CD4-positive, alpha-beta T cell treated with Interleukin-12 subunit alpha and Interleukin-12 subunit beta, for 1 hour (primary cell): ENCODE results near the gene LSP1.
"Not testable (repeated sequence)": the region's sequence is repeated elsewhere in the genome, so short reads cannot be mapped to it uniquely, and the experiment has no call there.

Experiments used
- DNase-seq: peaks from one replicate; pipeline ENCODE4 v3.0.0-alpha.2; 2020

The LSP1 gene, protein sequence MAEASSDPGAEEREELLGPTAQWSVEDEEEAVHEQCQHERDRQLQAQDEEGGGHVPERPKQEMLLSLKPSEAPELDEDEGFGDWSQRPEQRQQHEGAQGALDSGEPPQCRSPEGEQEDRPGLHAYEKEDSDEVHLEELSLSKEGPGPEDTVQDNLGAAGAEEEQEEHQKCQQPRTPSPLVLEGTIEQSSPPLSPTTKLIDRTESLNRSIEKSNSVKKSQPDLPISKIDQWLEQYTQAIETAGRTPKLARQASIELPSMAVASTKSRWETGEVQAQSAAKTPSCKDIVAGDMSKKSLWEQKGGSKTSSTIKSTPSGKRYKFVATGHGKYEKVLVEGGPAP

DNA sequence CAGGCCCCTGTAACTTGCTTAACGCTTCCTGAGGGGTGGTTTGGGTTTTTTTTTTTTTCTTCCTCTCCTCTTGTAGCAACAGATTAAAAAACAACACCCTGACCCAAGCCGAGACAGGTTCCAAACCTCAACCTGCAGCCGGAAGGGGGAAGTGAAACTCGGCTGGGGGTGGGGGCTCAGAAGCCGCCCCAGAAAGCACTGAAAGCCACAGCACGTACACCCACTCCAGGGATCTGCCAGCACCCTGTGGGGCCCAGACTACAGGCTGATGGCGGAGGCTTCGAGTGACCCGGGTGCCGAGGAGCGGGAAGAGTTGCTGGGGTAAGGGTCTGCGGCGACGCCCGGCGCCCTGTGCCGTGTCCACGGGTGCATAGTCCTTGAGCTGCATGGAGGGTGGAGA lies at the start of gene LSP1:
TSS of gene LSP1 (plus strand) at position 208 of the 400 bp plus-strand sequence. CDS start at position 269, 61 bp downstream.
- DNase-seq, result peak; percentile 89

DNA sequence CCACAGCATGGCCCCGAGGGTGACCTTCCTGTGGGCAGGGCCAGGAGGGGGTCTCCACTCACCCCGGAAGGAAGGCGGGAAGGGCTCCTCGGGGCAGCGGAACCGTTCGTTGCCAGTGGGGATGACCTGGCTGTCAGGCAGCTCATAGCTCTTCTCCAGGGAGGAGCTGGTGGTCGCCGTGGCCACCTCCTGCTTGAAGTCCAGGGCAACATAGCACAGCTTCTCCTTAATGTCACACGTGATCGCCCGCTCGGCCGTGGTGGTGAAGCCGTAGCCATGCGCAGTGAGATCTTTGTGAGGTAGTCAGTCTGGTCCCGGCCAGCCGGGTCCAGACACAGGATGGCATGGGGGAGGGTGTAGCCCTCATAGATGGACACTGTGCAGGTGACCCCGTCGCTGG lies 49.6 kb upstream of the LSP1 start:
- no peak for DNase-seq

DNA sequence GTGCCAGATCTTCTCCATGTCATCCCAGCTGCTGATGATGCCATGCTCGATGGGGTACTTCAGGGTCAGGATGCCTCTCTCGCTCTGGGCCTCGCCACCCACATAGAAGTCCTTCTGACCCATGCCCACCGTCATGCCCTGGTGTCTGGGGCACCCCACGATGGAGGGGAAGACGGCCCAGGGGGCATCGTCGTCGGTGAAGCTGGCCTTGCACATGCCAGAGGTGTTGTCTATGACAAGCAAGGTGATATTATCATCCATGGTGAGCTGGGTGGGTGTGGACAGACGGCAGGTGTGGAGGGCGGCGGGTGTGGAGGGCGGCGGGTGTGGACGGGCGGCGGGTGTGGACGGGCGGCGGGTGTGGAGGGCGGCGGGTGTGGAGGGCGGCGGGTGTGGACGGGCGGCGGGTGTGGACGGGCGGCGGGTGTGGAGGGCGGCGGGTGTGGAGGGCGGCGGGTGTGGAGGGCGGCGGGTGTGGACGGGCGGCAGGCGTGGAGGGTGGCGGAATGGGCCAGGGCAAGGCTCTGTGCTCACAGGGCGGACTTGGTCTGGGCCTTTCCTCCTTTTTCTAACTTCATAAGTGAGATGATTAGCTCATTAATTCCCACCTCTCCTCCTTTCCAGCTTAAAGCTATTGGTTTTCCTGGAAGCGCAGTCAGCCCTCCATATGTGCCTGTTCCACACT lies 48.9 kb upstream of the LSP1 start:
- not testable (repeated sequence) for DNase-seq

DNA sequence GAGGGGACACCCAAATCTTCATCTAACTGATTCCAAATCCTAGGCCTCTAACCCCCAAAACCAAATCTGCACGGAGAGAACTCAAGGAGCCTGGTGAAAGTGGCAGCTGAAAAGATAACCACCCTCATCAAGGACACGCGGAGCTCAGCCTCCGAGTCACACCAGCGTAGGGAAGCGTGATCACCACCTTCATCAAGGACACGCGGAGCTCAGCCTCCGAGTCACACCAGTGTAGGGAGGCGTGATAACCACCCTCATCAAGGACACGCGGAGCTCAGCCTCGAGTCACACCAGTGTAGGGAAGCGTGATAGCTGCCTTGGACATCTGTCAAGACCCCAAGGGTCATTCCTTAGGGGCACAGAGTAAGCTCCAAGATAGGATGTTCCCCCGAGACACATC lies 47.4 kb upstream of the LSP1 start:
- no peak for DNase-seq

DNA sequence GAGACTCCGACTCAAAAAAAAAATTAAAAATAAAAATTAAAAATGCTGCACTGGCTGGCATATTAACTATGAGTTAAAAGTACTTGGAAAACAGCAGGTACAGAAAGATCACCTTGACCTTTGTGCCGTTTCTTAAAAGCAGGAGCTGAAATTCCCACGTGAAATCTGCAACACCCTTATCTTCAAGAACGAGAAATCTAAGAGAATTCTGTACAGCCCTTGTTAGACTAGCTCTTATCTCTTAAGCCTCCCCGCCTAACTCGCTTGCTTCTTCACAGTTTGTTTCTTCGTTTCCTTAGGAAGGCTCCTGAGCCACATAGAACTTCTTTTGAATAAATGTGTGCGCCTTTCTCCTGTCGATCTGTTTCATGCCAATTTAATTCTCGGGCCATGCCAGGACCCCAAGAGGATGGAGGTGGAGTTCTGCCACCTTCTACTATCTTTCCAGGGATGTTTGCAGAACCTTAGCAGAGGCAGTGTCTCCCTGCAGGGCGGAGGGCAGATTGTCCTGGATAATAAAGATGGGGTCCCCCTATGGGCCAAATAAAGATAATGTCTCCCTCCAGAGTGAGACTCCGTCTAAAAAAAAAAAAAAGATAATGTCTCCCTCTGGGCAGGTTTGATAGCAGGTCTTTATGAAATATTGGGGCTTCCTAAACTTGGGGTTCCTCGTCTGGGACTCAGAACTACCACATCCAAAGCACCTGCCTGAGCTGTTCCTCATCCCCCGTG lies 45.5 kb upstream of the LSP1 start:
- no peak for DNase-seq

DNA sequence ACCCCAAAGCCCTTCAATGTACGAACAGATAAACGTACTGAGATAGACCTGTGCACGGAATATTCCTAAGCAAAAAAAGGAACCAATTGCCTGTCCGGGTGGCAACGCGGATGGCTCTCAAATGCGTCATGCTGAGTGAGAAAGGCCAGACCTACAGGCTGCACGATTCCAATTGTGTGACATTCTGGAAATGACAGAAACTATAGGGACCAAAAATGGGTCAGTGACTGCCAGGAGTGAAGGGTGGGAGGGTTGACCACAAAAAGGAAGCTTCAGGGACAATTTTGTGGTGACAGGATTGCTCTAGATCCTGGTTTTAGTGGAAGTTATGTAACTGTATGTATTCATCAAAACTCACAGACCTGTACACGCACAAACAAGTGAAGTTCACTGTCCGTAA lies 42.1 kb upstream of the LSP1 start:
- DNase-seq, result no peak

DNA sequence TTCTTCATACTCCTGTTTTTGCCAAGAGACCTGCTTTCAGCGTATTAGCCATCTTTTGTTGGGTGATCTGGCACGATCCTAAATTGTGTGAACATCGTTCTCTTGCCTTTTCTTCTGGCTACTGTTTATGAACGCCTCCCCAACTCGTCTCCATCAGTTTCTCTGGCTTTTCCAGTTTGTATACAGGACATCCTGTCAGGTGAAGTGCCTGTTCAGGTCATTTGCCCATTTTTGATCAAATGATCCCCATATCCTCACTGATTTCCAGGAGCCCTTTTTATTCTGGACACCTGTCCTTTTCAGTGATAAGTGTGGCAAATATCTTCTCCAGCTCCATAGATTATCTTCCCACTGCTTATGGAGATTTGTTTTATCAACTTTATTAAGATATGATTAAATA lies 40.6 kb upstream of the LSP1 start:
- no peak for DNase-seq

DNA sequence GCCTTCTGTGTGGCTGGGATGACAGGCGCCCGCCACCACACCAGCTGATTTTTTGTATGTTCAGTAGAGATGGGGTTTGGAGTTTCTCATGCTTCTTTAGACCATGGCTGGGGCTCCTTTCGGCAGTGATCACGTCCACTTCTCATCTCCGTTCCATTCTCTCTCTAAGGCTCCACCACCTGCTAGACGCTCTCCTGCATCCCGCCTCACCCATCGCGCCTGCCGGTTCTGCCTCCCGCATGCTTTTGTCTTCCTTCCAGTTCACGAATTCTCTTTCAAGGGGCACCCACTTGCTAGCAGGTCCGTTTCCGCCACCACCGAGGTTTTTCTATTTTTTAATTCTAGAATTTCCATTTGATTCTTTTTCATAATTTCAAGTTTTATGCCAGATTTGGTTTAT lies 40.1 kb upstream of the LSP1 start:
- no peak for DNase-seq

DNA sequence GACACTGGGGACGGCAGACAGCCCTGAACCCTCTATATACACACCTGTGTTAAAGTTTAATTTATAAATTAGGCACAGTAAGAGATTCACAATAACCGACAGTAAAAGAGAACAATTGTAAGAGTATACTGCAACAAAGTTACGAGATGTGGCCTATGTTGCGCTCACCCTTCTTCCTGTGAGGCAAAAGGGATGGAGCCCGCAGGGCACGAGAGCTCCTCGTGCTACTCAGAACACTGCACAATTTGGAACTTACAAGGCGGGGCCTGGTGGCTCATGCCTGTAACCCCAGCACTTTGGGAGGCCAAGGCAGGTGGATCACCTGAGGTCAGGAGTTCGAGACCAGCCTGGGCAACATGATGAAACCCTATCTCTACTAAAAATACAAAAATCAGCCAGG lies 39.5 kb upstream of the LSP1 start:
- not testable (repeated sequence) for DNase-seq

DNA sequence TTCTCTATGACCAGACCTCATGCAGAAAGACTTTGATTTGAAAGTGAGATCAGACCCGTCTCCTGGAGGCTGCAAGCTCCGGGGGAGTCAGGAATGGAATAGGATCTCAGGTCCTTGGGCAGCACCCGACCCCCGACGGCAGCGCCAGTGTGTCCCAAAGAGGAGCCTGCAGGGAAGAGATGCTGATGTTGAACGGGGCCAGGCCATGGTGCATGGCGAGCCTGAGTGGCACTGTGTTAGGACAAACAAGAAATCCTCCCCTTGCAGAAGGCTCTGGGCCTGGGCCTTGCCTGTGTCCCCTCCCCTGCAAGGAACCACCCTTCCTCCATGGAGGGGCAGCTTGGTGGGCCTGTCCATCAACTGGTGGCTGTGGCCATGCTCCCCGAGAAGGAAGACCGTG lies 38.2 kb upstream of the LSP1 start:
- DNase-seq, result no peak

DNA sequence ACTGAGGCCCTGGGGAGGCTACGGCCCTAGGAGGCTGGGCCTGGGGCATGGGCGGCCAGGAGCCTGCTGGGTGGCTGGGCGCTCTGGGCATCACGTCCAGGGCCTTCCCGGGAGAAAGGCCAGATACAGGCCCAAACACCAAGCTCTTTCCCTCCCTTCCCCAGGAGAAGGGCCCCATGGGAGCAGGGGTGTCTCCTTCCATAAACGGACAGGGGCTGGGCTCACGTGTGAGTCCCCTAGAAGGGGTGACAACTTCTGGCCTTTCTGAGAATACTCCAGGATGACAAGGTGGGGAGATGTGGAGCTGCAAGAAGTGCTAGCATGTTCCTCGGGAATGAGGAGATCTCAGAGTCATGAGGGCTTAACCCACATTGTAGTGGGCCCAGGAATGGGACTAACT lies 37.6 kb upstream of the LSP1 start:
- no peak for DNase-seq

DNA sequence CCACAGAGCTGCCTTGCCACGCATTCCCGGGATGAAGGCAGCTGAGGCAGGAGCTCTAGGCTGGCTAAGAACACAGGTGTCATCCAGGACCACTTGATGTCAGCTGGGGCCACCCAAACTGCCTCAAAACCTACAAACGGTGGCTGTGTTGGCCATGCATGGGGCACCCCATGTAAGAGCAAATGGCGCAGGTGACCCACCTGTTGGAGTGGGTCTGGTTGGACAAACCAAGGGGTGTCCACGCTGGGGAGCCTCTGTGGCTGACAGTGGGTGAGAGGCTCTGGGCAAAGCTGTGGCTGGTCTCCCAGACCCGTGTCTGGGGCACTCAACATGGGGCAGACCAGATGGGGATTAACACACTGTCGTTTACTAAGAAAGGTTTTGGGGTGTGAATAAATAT lies 37.1 kb upstream of the LSP1 start:
- no peak for DNase-seq

DNA sequence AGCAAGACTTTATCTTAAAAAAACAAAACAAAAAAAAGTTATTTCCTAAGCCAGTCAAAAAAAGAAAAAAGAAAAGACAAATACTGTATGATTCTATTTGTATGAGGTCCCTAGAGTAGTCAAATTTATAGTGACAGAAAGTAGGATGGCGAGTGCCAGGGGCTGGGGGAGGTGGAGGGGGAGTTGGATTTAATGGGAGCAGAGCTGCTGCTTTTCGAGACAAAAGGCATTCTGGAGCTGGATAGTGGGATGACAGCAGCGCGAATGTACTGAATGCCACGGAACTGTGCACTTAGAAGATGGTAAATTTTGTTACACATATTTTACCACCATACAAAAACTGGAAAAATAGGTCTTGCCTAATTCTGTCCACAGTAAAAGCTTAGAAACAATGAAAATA lies 35.9 kb upstream of the LSP1 start:
- DNase-seq, result no peak

DNA sequence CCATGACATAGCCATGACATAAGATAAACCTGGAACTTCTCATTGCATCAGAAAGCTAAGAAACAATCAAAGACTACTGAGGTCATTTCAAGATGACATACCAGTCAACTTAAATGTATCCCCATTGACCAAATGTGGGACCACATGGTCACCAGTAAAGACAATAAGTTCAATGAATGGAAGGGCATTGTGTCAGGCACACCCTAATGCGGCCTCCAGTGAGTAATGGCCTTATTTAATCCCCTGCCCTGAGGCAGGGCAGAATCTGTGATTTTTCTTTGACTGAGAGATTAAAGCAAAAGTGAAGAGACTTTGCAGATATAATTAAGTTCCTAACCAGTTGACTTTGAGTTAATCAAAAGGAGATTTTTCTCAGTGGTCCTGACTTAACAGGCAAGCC lies 35.4 kb upstream of the LSP1 start:
- DNase-seq, result no peak

DNA sequence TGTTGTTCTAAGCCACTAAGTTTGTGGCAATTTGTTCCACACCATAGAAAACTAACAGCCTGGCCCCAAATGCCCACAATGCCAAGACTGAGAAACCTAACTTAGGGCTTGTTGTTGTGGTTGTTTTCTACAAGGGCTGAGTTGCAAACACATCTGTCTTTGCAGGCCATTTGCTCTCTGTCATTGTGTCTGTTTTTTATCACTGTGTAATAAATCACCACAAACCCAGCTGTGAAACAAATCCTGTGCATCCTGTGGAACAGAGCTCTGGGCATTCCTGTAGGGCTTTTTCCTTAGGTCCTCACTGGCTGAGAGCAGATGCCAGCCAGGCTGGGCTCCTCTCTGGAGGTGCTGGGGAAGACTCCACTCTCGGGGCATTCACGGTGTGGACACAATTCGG lies 33.8 kb upstream of the LSP1 start:
- DNase-seq, result no peak

DNA sequence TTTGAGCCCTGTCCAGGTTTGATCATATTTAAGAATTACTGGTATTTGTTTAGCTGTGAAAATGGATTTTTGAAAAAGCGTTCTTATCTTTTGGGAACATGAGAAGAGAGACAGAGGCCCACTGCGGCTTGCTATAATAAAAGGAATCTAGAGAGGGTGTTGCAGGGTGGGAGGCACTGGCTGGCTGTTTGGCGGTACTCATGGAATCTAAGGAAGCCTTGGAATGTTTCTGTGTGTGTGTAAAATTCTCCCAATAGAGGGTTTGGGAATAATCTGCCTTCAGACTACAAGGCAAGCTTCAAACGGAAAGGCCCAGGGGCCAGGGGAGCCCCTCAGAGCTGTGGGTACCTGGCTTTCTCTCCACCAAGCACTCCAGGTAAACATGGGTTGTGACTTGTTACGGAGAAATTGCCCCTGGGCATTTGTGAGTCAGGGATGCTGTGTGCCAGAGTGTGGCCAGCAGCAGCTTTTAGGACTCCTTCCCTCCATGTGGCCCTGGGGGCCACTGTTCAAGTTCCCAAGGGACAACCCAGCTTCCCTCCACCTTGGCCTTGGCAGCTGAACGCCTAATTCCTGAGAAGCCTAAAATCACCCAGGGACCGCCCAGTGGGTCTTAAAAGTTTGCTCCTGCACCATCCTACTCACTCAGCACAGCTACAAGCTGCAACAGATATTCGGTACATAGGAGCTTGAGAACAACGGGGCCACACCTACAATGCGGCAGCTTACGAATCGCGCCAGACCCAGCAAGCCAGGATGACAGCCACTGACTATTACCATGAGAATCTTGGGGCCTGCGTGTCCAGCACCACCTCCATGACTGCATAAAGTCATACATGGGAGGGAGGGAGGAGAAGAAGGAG lies 32.2 kb upstream of the LSP1 start:
- DNase-seq, result no peak

DNA sequence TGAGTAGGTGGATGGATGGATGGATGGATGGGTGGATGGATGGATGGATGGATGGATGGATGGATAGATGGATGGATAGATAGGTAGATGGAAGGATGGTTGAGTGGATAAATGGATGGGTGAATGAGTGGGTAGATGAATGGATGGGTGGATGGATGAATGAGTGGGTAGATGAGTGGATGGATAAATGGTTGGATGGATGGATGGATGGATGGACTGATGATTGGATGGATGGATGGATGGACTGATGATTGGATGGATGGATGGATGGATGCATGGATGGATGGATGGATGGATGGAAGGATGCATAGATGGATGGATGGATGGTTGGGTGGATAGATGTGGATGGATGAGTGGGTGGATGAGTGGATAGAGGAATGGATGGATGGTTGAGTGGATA lies 31.3 kb upstream of the LSP1 start:
- no peak for DNase-seq

DNA sequence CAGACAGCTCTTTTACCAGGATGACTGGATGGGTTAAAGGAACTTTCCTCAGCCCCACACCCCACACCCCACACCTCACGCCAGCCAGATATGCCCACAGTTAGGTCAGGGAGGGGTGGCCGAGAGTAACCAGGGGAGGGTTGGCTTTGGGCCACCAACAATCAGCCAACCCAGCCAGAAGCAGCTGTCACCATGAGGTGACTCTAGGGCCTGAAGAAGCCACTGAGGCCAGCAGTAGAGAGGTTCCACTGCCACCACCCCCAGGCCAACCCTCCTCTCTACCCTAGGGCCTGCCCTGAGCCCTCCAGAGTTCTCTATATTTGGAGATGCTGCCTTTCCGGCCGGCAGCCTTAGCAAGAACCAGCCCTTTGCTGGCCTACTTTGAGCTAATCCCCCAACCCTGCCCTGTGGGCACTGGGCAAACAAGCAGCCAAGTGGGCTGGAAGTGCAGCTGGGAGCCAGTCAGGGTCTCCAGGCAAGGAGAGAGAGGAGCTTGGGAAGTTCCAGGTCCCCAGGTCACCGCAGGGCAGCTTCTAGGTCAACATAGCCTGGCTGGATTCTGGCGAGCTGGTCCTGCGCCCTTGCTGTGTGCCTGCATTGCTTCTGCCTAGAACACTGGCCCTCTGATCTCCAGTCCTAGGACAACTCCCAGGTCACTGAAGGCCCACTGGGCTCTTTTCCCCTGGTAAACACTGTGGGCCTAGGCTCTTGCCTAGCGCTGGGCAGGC lies 30.1 kb upstream of the LSP1 start:
- no peak for DNase-seq

DNA sequence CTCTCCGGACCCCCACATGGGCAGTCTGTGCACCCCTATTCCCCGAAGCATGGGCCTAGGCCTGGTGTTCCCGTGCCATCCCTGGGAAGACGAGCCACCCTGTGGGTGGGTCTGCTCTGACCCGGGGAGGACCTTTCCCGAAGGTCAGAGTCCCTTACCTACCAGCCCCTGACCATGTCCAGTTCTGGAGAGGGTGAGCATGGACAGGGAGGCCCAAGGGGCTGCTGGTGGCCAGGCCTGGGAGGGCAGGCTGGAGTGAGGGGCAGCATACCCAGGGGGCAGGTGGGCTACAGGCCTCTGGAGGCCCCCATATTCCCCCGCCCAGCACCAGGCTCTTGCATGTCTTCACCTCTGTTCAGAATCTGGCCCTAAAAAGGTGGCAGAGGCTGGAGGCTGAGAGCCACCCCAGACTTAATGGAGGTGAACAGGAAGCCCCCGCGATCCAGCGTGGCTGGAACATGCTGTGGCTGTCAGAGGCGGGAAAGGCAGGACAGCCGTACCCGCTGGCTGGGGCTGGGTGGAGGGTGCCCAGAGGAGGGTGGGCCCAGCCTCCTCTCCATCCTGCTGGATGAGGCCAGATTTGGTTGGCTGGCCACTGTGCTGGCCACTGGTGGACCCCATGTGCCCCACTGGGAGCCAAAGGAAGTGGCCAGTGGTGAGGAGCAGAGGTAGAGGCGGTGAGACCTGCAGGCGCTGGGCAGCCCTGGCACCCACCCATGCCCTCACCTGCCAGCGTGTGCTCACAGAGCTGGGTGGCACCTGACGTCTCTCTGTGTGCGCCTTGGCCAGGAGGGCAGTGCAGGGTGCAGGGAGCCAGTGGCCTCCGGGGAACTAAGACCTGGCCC lies 29.3 kb upstream of the LSP1 start:
- DNase-seq, result no peak

DNA sequence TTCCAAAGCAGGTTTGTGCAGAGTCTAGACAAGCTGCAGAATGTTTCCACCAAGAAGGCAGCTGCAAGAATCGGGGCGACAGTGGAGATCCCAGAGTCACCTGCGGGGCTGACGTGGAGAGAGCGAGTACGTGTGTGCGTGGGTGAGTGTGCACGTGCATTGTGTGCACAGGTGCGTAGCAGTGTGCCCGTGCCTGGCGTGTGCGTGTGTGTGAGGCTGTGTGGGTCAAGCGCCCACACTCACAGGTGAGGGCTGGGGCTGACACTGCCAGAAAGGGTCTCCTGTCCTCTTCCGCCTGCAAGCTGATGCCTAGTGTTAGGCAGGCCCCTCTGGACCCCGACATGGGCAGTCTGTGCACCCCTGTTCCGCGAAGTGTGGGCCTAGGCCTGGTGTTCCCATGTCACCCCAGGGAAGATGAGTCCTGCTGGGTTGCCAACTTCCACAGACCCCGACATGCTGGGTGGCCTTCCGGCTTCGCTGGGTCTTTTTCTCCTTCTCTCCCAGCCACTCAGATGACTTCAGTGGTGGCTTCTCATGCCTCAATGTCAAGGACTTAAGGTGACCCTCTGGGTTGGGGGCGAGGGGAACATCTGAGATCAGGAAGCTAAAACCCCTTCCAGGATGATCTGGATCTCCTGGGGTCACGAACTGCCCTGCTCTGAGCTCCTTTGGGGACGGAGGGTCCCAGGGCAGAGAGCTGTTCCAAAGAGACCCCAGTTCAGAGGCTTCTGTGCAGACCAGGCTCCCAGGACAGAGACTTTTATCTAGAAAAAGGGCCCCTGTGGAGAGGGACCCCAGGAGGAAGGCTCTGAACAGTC lies 28.5 kb upstream of the LSP1 start:
- no peak for DNase-seq
